Muscle layer of colon (tissue), 2 donors: ENCODE measurements around the gene ALOX15.
"Not testable (repeated sequence)": the region's sequence is repeated elsewhere in the genome, so short reads cannot be mapped to it uniquely, and the experiment has no call there.

Experiments
- H3K27ac ChIP-seq: one replicate; pipeline ENCODE4 v1.7.0; 2013; ENCODE audit warnings: low read depth, mild to moderate bottlenecking, low read length, moderate library complexity
- H3K27me3 ChIP-seq, 2 donors: one replicate each; pipeline ENCODE4 v1.7.0; 2013; ENCODE audit warnings: low read length in 2 of 2, mild to moderate bottlenecking in 2 of 2; ENCODE audit not compliant: insufficient read depth in 2 of 2, control insufficient read depth in 1 of 2
- H3K36me3 ChIP-seq: one replicate; pipeline ENCODE4 v1.7.0; 2013; ENCODE audit warnings: mild to moderate bottlenecking, low read length; ENCODE audit not compliant: insufficient read depth
- H3K4me1 ChIP-seq: one replicate; pipeline ENCODE4 v1.7.0; 2013; ENCODE audit warnings: mild to moderate bottlenecking, low read length; ENCODE audit not compliant: insufficient read depth
- H3K4me3 ChIP-seq, 2 donors: one replicate each; pipeline ENCODE4 v1.7.0; 2013; ENCODE audit warnings: low read length in 2 of 2, low read depth in 1 of 2, mild to moderate bottlenecking in 1 of 2, moderate library complexity in 1 of 2
- H3K9ac ChIP-seq: one replicate; pipeline ENCODE4 v1.7.0; 2013; ENCODE audit warnings: low read length
- H3K9me3 ChIP-seq: one replicate; pipeline ENCODE4 v1.7.0; 2013; ENCODE audit warnings: mild to moderate bottlenecking, low read length
- donor health status: abdominal sarcoma.
- donor health status: Adenocarcinoma of cecum.

The ALOX15 gene

GRCh38 chr17:4641297-4642195, at the start of gene ALOX15:
Gene ALOX15, minus strand, starts transcription at chr17:4641678. Its CDS starts 27 bp downstream, at chr17:4641651.
- Histone ChIP-seq H3K9me3 (no peaks in the 10 kb centered on the region), H3K4me1 (no peaks in the 10 kb centered on the region), H3K9ac (no peak within 1 kb of the TSS), H3K4me3 (no peak within 1 kb of the TSS), H3K27ac (no peak within 1 kb of the TSS), H3K27me3 (peaks cover 3 to 32% of the 10 kb centered on the region in 2 donors), H3K36me3 (no peaks in the 10 kb centered on the region)

DNA sequence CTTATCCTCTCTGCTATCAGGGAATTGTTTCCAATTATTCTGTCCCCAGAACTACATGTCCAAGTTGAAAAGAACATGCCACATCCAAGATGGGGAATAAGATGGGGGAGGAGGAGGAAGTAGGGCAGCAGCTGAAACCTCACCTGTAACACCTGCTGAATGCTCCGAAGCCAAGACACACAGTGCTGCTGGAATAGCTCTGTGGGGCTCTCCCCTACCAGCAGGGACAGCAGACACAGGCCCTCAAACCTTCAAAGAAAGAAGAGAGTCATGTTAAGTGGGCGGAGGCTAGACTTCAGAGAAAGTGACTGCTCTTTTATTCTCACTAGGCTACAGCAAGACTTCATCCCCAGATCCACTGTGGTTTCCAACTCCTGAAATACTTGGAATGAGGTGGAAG, 49.3 kb upstream of the ALOX15 start:
- H3K36me3 ChIP-seq, result peaks cover 18% of the 10 kb centered on the region
- no peaks in the 10 kb centered on the region for H3K9me3 ChIP-seq
- no peak overlapping the region for H3K27ac ChIP-seq
- no peaks in the 10 kb centered on the region for H3K27me3 ChIP-seq
- H3K9ac ChIP-seq, result no peak overlapping the region
- H3K4me3 ChIP-seq, result no peak overlapping the region
- peaks cover 6% of the 10 kb centered on the region for H3K4me1 ChIP-seq

DNA sequence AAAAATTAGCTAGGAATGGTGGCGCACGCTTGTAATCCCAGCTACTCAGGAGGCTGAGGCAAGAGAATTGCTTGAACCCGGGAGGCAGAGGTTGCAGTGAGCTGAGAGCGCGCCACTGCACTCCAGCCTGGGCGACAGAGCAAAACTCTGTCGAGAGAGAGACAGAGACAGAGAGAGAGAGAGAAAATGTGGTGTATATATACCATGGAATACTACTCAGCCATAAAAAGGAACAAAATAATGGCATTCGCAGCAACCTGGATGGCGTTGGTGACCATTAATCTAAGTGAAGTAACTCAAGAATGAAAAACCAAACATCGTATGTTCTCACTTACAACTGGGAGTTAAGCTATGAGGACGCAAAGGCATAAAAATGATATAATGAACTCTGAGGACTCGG, 48.4 kb upstream of the ALOX15 start:
- not testable (repeated sequence) for H3K27me3 ChIP-seq, H3K27ac ChIP-seq, H3K4me1 ChIP-seq, H3K9ac ChIP-seq, H3K4me3 ChIP-seq, H3K9me3 ChIP-seq
- H3K36me3 ChIP-seq, result peaks cover 18% of the 10 kb centered on the region

GRCh38 chr17:4683739-4684138, 42.3 kb upstream of the ALOX15 start:
- not testable (repeated sequence) for H3K9ac ChIP-seq, H3K27ac ChIP-seq, H3K9me3 ChIP-seq, H3K4me3 ChIP-seq, H3K4me1 ChIP-seq, H3K27me3 ChIP-seq
- peaks cover 29% of the 10 kb centered on the region for H3K36me3 ChIP-seq

DNA sequence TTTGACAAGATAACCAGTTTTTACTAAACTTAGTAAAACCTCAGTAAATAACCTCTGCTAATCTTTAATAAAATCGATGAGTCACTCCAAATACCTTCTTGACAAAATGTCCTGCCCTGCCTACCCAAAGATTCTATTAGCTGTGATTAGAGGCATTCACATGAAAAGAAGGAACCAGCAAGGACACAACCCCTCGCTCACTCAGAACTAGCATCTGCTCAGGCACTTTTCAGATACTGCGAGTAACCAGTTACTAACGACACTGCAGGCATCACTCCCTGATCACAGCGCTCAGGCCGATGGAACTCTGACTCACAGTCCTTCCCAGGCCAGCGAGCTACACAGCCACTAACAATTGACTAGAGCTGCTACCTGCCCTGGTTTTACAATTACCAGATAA, 38.2 kb upstream of the ALOX15 start:
- Histone ChIP-seq H3K27me3 (no peaks in the 10 kb centered on the region), H3K9me3 (no peaks in the 10 kb centered on the region), H3K9ac (no peak overlapping the region), H3K27ac (no peak overlapping the region), H3K4me1 (no peaks in the 10 kb centered on the region), H3K36me3 (peaks cover 59% of the 10 kb centered on the region), H3K4me3 (no peak overlapping the region)

GRCh38 chr17:4678448-4679026, 37.1 kb upstream of the ALOX15 start:
- Histone ChIP-seq H3K36me3 (peaks cover 68% of the 10 kb centered on the region), H3K9me3 (no peaks in the 10 kb centered on the region), H3K4me1 (no peaks in the 10 kb centered on the region), H3K4me3 (no peak overlapping the region), H3K9ac (no peak overlapping the region), H3K27ac (no peak overlapping the region), H3K27me3 (no peaks in the 10 kb centered on the region)

DNA sequence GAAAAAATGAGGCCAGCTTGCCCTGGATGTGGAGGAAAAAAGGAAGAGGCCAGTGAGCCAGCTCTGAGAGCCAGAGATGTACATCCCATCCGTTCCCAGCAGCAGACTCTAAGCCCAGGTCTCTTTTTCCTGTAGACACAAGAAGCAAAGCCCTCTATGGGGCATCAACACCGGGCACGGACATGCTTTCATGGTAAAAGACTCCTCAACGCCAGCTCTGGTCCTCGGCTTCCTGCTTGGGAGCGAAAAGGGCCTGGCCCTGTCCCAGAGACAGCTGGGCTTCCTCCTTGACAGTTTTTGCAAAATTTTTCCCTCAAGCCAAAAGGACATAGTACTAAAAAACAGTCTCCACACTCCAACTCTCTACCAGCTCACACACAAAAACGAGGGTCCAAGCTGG, 35.3 kb upstream of the ALOX15 start:
- no peak overlapping the region for H3K27ac ChIP-seq
- H3K36me3 ChIP-seq, result peaks cover 59% of the 10 kb centered on the region
- H3K27me3 ChIP-seq, result no peaks in the 10 kb centered on the region
- H3K9me3 ChIP-seq, result no peaks in the 10 kb centered on the region
- H3K4me1 ChIP-seq, result no peaks in the 10 kb centered on the region
- H3K4me3 ChIP-seq, result no peak overlapping the region
- no peak overlapping the region for H3K9ac ChIP-seq

GRCh38 chr17:4675791-4676190, 34.3 kb upstream of the ALOX15 start:
- no peak overlapping the region for H3K4me3 ChIP-seq
- H3K9me3 ChIP-seq, result no peaks in the 10 kb centered on the region
- H3K36me3 ChIP-seq, result peaks cover 57% of the 10 kb centered on the region

GRCh38 chr17:4674685-4674998, 33.2 kb upstream of the ALOX15 start:
- H3K36me3 ChIP-seq, result peaks cover 53% of the 10 kb centered on the region
- H3K27ac ChIP-seq, result no peak overlapping the region

More at GRCh38 chr17:4675791-4676190, 34.3 kb upstream of the ALOX15 start:
- Histone ChIP-seq H3K27me3 (no peaks in the 10 kb centered on the region), H3K27ac (no peak overlapping the region), H3K9ac (no peak overlapping the region), H3K4me1 (no peaks in the 10 kb centered on the region)

DNA sequence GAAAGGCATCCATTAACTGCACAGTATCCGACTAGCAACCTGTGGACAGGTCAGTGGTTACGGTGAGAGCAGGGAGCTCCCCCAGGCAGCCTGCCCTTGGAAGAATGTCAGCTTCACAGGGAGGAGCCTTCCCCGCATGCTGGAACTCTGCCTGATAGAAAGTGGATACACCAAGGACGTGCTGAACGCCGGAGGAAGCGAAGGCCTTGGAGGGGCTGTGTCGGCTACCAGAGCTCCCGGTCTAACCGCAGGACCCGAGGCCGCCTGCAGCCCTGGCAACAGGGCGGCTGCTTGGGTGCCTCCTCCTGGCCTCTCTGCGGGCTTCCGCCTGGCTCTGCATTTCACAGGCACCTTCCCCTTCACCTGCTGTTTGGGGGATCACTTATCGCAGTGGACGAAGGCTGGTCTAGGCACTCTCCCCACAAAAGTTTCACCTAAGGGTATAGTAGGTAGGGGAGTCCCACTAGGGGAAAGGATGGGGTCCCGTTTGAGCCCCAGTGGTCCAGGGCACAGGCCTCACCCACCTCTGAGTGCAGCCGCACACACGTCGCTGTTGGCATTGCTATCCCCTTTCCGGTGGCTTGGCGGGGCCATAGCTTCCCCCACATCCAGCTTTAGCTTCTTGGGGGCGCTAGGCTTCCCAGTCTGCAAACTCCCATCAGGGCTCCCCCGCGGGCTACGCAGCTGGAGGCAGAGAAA, 32.7 kb upstream of the ALOX15 start:
- no peak overlapping the region for H3K27ac ChIP-seq
- H3K4me3 ChIP-seq, result no peak overlapping the region
- no peak overlapping the region for H3K9ac ChIP-seq
- no peaks in the 10 kb centered on the region for H3K4me1 ChIP-seq
- no peaks in the 10 kb centered on the region for H3K27me3 ChIP-seq
- no peaks in the 10 kb centered on the region for H3K9me3 ChIP-seq
- peaks cover 53% of the 10 kb centered on the region for H3K36me3 ChIP-seq

More at GRCh38 chr17:4674685-4674998, 33.2 kb upstream of the ALOX15 start:
- Histone ChIP-seq H3K4me1 (no peaks in the 10 kb centered on the region), H3K27me3 (no peaks in the 10 kb centered on the region), H3K4me3 (no peak overlapping the region), H3K9ac (no peak overlapping the region), H3K9me3 (no peaks in the 10 kb centered on the region)

- H3K4me3 ChIP-seq, result no peak overlapping the region
- H3K36me3 ChIP-seq, result peaks cover 48% of the 10 kb centered on the region
- H3K9me3 ChIP-seq, result no peaks in the 10 kb centered on the region
- no peak overlapping the region for H3K9ac ChIP-seq
- H3K4me1 ChIP-seq, result no peaks in the 10 kb centered on the region
- H3K27ac ChIP-seq, result no peak overlapping the region
- no peaks in the 10 kb centered on the region for H3K27me3 ChIP-seq
These were observed 31.7 kb upstream of the ALOX15 start for GRCh38 chr17:4673169-4673568.
